PC-9 (cell line): ENCODE data around the gene ZFP36L1. TPM values are rescaled to one million over a fixed set of nuclear protein-coding genes. Genes with fewer than 3 reads are reported as not detected.

ENCODE experiments used
- BruUV-seq: library from RNA; stranded (reverse); fragments of 400-500 nt; replicated peaks from 2 replicates; lab custom pipeline; 2021; lab: Mats Ljungman, UMichigan
- CTCF ChIA-PET: fragments of 300-600 bp; sonication (Branson Sonifier 250); formaldehyde crosslinking; loops from one replicate; lab custom pipeline; 2022; ENCODE audit warnings: antibody characterized with exemption; lab: Charles Lee
- POLR2A ChIA-PET: fragments of 300-600 bp; sonication (Branson Sonifier 250); formaldehyde crosslinking; loops from one replicate; lab custom pipeline; 2022; ENCODE audit warnings: antibody characterized with exemption; ENCODE audit not compliant: unreplicated experiment; lab: Charles Lee
- DNase-seq, 2 experiments: peaks; one replicate each; pipeline versions ENCODE4 v3.0.0 to v3.0.0-alpha.2; 2015 to 2022; ENCODE audit warnings: mixed read lengths in 1 of 2
- H2AFZ ChIP-seq: fragments of 200-600 bp; sonication (generic); 2 replicates; pipeline ENCODE4 v1.8.1; 2017; ENCODE audit warnings: antibody characterized with exemption
- H3F3A ChIP-seq: fragments of 200-600 bp; sonication (generic); 2 replicates; pipeline ENCODE4 v1.8.1; 2017; ENCODE audit warnings: antibody characterized with exemption, mild to moderate bottlenecking, low read depth; ENCODE audit not compliant: insufficient read depth
- H3K27ac ChIP-seq: fragments of 200-600 bp; sonication (generic); 2 replicates; pipeline ENCODE4 v1.6.1; 2016; ENCODE audit warnings: mixed run types
- H3K27me3 ChIP-seq: fragments of 200-600 bp; sonication (generic); 2 replicates; pipeline ENCODE4 v1.6.1; 2016; ENCODE audit warnings: low read depth, mixed run types; ENCODE audit not compliant: insufficient read depth
- H3K36me3 ChIP-seq: fragments of 200-600 bp; sonication (generic); 2 replicates; pipeline ENCODE4 v1.6.1; 2016; ENCODE audit warnings: low read depth, mixed run types
- H3K4me1 ChIP-seq: fragments of 200-600 bp; sonication (generic); replicated peaks from 2 replicates; pipeline ENCODE4 v1.6.1; 2016; ENCODE audit warnings: mixed run types; ENCODE audit not compliant: insufficient read depth
- H3K4me2 ChIP-seq: fragments of 200-600 bp; sonication (generic); 2 replicates; pipeline ENCODE4 v1.6.1; 2017; ENCODE audit warnings: mixed run types
- H3K4me3 ChIP-seq: fragments of 200-600 bp; sonication (generic); 2 replicates; pipeline ENCODE4 v1.6.1; 2016; ENCODE audit warnings: mixed run types
- H3K79me2 ChIP-seq: fragments of 200-600 bp; sonication (generic); 2 replicates; pipeline ENCODE4 v1.6.1; 2017; ENCODE audit warnings: low read depth, mixed run types
- H3K9me2 ChIP-seq: fragments of 200-600 bp; sonication (generic); 2 replicates; pipeline ENCODE4 v1.8.1; 2017; ENCODE audit warnings: mild to moderate bottlenecking; ENCODE audit not compliant: insufficient read depth
- H3K9me3 ChIP-seq: fragments of 200-600 bp; sonication (generic); 2 replicates; pipeline ENCODE4 v1.8.1; 2016; ENCODE audit warnings: low read depth; ENCODE audit not compliant: insufficient read depth
- H4K20me1 ChIP-seq: fragments of 200-600 bp; sonication (generic); 2 replicates; pipeline ENCODE4 v1.8.1; 2017; ENCODE audit not compliant: insufficient read depth
- EZH2 ChIP-seq: fragments of 200-600 bp; sonication (generic); IDR thresholded peaks from 2 replicates; pipeline ENCODE4 v1.8.0; 2017; ENCODE audit warnings: antibody characterized with exemption, low read depth
- intact Hi-C: fragments of 100-400 bp; cut with micrococcal nuclease; formaldehyde crosslinking; loops from one replicate; pipeline ENCODE4 v1.10.0; 2022; ENCODE audit not compliant: unreplicated experiment
- total RNA-seq: library from RNA; stranded (reverse); gene quantifications from 2 replicates; pipeline ENCODE4 v1.2.3, GENCODE V29; 2021
- TF ChIP-seq, protein P1 (sequence below): fragments of 200-600 bp; sonication (generic); conservative IDR thresholded peaks from 2 replicates; pipeline ENCODE4 v1.6.1; 2017; ENCODE audit warnings: mixed run types, antibody characterized with exemption, mild to moderate bottlenecking, moderate library complexity

Gene ZFP36L1
- total RNA-seq, 1 experiment from 2014 or later, result 179 TPM

DNA sequence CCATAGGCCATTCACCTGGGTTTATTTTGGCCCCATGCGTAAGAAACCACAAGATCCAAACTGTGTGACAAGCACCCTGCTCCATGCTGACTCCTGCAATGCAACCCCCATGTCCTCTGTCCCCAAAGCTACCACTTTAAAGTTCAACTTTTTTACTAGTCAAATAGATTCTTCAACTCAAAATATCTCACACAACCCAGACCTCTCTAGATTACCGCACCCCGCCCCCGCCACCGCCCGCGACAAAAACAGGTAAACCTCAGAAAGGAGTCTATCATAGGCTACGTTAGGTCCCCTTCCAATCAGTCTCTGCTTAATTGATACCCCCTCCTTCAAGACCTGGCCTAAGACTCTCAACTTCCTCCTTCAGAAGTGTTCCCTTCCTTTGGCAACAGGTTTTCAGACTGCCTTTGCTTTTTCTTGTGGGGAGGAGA is 2.2 kb downstream of the ZFP36L1 start:
- no TSS peak for BruUV-seq
- peaks cover 49% of the 10 kb centered on the region for H3K36me3 ChIP-seq
- no peaks in the 10 kb centered on the region for H3K9me2 ChIP-seq
- no peaks in the 10 kb centered on the region for H3K9me3 ChIP-seq
- peaks cover 32% of the 10 kb centered on the region for H4K20me1 ChIP-seq
- intact Hi-C loops, result loop anchor here (1.0 to 5.0 kb wide), 2 partner anchors 278 to 856 kb away; no protein-coding TSS in a partner anchor
- TF ChIP-seq, protein P1, sequence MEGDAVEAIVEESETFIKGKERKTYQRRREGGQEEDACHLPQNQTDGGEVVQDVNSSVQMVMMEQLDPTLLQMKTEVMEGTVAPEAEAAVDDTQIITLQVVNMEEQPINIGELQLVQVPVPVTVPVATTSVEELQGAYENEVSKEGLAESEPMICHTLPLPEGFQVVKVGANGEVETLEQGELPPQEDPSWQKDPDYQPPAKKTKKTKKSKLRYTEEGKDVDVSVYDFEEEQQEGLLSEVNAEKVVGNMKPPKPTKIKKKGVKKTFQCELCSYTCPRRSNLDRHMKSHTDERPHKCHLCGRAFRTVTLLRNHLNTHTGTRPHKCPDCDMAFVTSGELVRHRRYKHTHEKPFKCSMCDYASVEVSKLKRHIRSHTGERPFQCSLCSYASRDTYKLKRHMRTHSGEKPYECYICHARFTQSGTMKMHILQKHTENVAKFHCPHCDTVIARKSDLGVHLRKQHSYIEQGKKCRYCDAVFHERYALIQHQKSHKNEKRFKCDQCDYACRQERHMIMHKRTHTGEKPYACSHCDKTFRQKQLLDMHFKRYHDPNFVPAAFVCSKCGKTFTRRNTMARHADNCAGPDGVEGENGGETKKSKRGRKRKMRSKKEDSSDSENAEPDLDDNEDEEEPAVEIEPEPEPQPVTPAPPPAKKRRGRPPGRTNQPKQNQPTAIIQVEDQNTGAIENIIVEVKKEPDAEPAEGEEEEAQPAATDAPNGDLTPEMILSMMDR, result no peak
- TF ChIP-seq EZH2, result no peak
- H3F3A ChIP-seq, result peaks cover 84% of the 10 kb centered on the region
- peaks cover 83% of the 10 kb centered on the region for H3K79me2 ChIP-seq
- H3K4me2 ChIP-seq, result peak overlapping the region; percentile 100
- ChIA-PET POLR2A (interaction anchor here (0.6 kb wide), 3 partner anchors 214 to 483 kb away, joined by 3 to 4 read pairs (median 3); no protein-coding TSS in a partner anchor), CTCF (no interaction called here)
- H3K4me1 ChIP-seq, result peaks cover 30% of the 10 kb centered on the region
- H2AFZ ChIP-seq, result no peak overlapping the region
- no peak for DNase-seq
- peak overlapping the region; percentile 95 for H3K4me3 ChIP-seq
- H3K27ac ChIP-seq, result peak overlapping the region; percentile 98
- no peaks in the 10 kb centered on the region for H3K27me3 ChIP-seq

DNA sequence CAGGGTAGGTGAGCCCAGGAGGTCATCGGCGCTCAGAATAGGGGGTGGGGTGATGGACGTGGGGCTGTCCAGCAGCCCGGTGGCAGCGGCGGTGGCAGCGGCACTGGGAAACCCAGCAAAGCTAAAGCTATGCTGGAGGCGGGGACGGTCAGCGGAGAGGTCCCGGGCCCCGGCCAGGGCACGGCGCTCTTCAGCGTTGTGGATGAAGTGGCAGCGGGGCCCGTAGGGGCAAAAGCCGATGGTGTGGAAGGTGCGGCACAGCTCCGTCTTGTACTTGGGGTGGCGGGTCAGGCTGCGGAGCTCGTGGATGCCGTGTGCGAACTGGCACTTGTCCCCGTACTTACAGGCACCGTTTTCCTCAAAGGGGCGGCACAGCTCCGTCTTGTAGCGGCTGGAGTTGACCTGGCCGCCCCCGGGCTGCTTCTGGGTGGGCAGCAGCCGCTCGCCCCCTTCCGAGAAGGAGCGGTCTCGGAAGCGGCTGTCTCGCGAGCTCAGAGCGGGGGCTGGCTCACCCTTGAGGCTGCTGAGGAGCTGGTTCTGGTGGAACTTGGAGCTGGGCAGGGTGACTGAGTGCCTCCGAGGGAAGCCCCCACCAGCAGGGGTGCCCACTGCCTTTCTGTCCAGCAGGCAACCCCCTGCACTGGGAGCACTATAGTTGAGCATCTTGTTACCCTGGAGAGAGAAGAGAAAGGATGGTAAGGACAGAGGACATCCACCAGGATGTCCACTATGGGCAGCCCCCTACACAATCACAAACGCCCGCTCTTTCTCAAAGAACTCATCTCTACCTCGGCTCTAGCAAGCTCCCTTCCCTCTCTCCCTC is 2.8 kb downstream of the ZFP36L1 start:
- no peaks in the 10 kb centered on the region for H3K9me3 ChIP-seq
- H3K4me3 ChIP-seq, result peak overlapping the region; percentile 95
- CTCF ChIA-PET, result interaction anchor here (0.9 kb wide), 1 partner anchor 24 kb away, joined by 4 read pairs; no protein-coding TSS in a partner anchor
- H3K9me2 ChIP-seq, result no peaks in the 10 kb centered on the region
- no peak for TF ChIP-seq EZH2
- TF ChIP-seq, protein P1, result no peak
- peak in 1 of 2 experiments; percentile 44 for DNase-seq
- peaks cover 32% of the 10 kb centered on the region for H4K20me1 ChIP-seq
- H2AFZ ChIP-seq, result no peak overlapping the region
- H3K4me1 ChIP-seq, result peaks cover 37% of the 10 kb centered on the region
- intact Hi-C loops, result loop anchor here (1.0 to 5.0 kb wide), 7 partner anchors 214 to 856 kb away; no protein-coding TSS in a partner anchor
- H3K4me2 ChIP-seq, result peak overlapping the region; percentile 100
- H3K79me2 ChIP-seq, result peaks cover 77% of the 10 kb centered on the region
- no peaks in the 10 kb centered on the region for H3K27me3 ChIP-seq
- peaks cover 49% of the 10 kb centered on the region for H3K36me3 ChIP-seq
- BruUV-seq, result no TSS peak
- H3K27ac ChIP-seq, result peak overlapping the region; percentile 98
- POLR2A ChIA-PET, result interaction anchor here (0.5 to 0.9 kb wide), 5 partner anchors 85 to 483 kb away, joined by 3 to 9 read pairs (median 7); no protein-coding TSS in a partner anchor
- H3F3A ChIP-seq, result peaks cover 86% of the 10 kb centered on the region

DNA sequence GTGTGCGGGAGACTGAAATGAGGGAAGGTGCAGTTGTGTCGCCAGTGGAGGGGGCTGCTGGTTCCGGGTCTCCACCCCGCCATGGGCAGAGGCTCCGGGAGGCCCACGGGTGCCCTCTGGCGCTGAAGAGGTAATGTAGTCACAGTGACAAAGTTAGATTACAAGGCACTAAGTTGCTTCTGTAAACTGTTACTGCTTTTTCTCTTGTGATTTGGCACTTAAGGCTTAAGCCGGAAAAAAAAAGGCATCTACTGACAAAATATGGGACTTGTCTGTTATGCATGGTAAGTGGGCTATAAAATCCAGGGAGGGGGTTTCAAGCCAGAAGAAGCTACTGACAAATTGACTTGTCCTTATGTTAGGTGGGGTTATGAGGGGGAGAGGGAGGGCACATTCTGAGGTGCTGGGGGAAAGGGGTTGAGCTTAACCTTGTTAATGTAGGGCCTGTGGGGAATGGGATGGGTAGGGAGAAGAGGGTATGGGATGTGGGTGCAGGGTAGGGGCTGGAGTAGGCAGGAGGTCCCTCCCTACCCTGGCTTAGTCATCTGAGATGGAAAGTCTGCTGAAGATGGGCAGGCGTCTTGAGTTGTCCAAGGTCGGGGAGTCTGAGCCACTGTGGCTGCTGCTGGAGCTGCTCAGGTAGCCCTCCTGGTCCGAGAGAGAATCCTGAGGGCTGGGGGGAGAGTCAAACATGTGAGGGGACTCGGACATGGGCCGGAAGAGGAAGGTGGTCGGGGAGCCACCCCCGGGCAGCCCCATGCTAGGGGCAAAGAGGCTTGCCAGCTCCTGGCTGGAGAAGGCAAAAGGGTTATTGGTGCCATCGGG is 3.7 kb downstream of the ZFP36L1 start:
- Histone ChIP-seq H3K4me2 (peak overlapping the region; percentile 100), H3K36me3 (peaks cover 49% of the 10 kb centered on the region), H4K20me1 (peaks cover 32% of the 10 kb centered on the region), H3K4me1 (peaks cover 45% of the 10 kb centered on the region), H3K79me2 (peaks cover 69% of the 10 kb centered on the region), H2AFZ (no peak overlapping the region), H3K27me3 (no peaks in the 10 kb centered on the region), H3K4me3 (peak overlapping the region; percentile 95), H3K27ac (peak overlapping the region; percentile 98), H3K9me3 (no peaks in the 10 kb centered on the region), H3K9me2 (no peaks in the 10 kb centered on the region), H3F3A (peaks cover 84% of the 10 kb centered on the region)
- intact Hi-C loops, result loop anchor here (1.0 to 2.0 kb wide), 5 partner anchors 213 to 541 kb away; no protein-coding TSS in a partner anchor
- TF ChIP-seq EZH2, result no peak
- TF ChIP-seq, protein P1, result peak; percentile 80
- peak; percentile 77 to 88 for DNase-seq
- POLR2A ChIA-PET, result interaction anchor here (0.5 to 0.9 kb wide), 4 partner anchors 84 to 240 kb away, joined by 3 to 9 read pairs (median 8); no protein-coding TSS in a partner anchor
- CTCF ChIA-PET, result interaction anchor here (0.7 to 0.9 kb wide), 2 partner anchors 25 to 315 kb away, joined by 4 to 10 read pairs; no protein-coding TSS in a partner anchor
- no TSS peak for BruUV-seq
